OCI-LY3 (cell line): ENCODE measurements around the gene FAM110D.

Source experiments
- CTCF ChIP-seq: fragments of 200-600, 300-600 bp; sonication (generic); IDR thresholded peaks from 2 replicates; pipeline ENCODE4 v1.5.1; 2014; ENCODE audit warnings: antibody characterized with exemption, low read length, low read depth
- EZH2phosphoT487 ChIP-seq: fragments of 200-600 bp; shearing (Covaris generic); IDR thresholded peaks from 2 replicates; pipeline ENCODE4 v1.6.1; 2018; ENCODE audit warnings: antibody characterized with exemption, mixed run types, low read depth

DNA sequence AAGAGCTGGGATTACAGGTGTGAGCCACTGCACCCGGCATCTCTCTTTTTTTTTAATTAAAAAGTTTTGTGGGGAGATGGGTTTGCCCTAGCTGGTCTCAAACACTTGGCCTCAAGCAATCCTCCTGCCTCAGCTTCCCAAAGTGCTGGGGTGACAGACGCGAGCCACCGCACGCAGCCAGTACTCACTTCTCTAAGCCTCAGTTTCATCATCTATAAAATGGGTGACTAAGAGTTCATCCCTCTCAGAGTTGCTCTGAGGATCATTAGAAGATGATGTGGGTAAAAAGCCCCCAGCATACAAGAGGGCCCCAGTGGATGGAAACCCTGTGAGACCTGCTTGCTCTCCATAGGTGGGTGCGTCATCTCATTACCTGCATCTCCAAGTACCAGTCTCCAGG is 29.0 kb downstream of the FAM110D start:
- TF ChIP-seq CTCF (no peak), EZH2phosphoT487 (no peak)
